ENCODE data around the gene GPX2.

GPX2 gene

DNA sequence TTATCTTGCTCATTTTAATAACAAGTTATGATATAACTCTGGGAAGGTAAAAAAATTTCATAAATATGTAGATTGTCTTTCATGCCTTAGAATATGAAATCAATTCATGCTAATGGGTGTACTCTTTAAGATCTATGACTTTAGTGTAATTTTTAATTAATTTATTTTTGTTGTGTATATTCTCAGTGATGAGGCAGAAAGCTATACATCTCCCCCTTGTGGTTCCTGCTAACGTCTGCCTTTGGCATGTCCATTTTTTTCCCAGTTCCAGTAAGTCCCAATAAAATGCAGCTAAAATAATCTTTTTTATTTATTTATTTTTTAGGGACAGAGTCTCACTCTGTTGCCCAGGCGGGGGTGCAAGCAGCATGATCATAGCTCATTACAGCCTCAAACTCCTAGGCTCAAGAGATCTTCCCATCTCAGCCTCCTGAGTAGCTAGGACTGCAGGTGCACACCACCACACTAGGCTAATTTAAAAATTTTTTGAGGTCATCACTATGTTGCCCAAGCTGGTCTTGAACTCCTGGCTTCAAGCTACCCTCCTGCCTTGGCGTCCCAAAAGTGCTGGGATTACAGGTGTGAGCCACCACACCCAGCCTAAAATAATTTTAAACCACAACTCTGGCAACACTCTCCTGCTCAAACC, 31.6 kb downstream of the GPX2 start:
- no peak for TF ChIP-seq ZBTB7A (IDR thresholded peaks at IDR 0.05; ENCODE audit: low read depth)
- no peak for TF ChIP-seq TEAD4 (IDR thresholded peaks at IDR 0.05)
- no peak for TF ChIP-seq MAX (IDR thresholded peaks at IDR 0.05)
- peak; percentile 56 for TF ChIP-seq RAD21 (IDR thresholded peaks at IDR 0.05; ENCODE audit: low read depth)

DNA sequence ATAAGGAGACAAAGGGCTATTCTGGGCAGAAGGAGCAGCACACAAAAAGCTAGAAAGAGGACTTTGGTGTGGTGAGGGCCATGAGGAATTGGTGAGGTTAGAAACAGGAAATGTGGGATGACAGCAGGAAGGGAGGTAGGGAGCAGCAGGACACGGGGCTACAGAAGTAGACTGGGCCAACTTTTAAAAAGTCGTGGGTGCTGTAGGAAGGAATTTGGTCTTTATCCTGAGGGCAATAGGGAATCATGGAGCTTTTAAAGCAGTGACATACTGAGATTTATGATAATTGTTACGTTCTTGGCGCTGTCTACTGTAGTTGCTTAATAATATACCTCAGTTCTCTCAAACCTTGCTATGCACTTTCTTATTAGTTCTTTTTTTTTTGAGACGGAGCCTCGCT, 36.5 kb downstream of the GPX2 start:
- TF ChIP-seq EP300 (IDR thresholded peaks at IDR 0.05; ENCODE audit: borderline replicate concordance) (no peak), ZBTB7A (IDR thresholded peaks at IDR 0.05; ENCODE audit: low read depth) (no peak), RAD21 (IDR thresholded peaks at IDR 0.05; ENCODE audit: low read depth) (no peak), NFIC (IDR thresholded peaks at IDR 0.05) (no peak), FOXM1 (IDR thresholded peaks at IDR 0.05; ENCODE audit: borderline replicate concordance, low read depth) (no peak), TEAD4 (IDR thresholded peaks at IDR 0.05) (no peak), CREB1 (IDR thresholded peaks at IDR 0.05; ENCODE audit: low read depth) (no peak), TCF12 (IDR thresholded peaks at IDR 0.05; ENCODE audit: low read depth) (no peak), TAF1 (IDR thresholded peaks at IDR 0.05; ENCODE audit: low read depth) (no peak), CEBPB (IDR thresholded peaks at IDR 0.05) (no peak), YY1 (IDR thresholded peaks at IDR 0.05; ENCODE audit: low read depth) (no peak), MAX (IDR thresholded peaks at IDR 0.05) (no peak), EGR1 (IDR thresholded peaks at IDR 0.05) (no peak)
- TF ChIP-seq, protein P1, sequence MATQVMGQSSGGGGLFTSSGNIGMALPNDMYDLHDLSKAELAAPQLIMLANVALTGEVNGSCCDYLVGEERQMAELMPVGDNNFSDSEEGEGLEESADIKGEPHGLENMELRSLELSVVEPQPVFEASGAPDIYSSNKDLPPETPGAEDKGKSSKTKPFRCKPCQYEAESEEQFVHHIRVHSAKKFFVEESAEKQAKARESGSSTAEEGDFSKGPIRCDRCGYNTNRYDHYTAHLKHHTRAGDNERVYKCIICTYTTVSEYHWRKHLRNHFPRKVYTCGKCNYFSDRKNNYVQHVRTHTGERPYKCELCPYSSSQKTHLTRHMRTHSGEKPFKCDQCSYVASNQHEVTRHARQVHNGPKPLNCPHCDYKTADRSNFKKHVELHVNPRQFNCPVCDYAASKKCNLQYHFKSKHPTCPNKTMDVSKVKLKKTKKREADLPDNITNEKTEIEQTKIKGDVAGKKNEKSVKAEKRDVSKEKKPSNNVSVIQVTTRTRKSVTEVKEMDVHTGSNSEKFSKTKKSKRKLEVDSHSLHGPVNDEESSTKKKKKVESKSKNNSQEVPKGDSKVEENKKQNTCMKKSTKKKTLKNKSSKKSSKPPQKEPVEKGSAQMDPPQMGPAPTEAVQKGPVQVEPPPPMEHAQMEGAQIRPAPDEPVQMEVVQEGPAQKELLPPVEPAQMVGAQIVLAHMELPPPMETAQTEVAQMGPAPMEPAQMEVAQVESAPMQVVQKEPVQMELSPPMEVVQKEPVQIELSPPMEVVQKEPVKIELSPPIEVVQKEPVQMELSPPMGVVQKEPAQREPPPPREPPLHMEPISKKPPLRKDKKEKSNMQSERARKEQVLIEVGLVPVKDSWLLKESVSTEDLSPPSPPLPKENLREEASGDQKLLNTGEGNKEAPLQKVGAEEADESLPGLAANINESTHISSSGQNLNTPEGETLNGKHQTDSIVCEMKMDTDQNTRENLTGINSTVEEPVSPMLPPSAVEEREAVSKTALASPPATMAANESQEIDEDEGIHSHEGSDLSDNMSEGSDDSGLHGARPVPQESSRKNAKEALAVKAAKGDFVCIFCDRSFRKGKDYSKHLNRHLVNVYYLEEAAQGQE (IDR thresholded peaks at IDR 0.05; ENCODE audit: low read depth), result no peak
- TF ChIP-seq, protein P2, sequence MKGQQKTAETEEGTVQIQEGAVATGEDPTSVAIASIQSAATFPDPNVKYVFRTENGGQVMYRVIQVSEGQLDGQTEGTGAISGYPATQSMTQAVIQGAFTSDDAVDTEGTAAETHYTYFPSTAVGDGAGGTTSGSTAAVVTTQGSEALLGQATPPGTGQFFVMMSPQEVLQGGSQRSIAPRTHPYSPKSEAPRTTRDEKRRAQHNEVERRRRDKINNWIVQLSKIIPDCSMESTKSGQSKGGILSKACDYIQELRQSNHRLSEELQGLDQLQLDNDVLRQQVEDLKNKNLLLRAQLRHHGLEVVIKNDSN (IDR thresholded peaks at IDR 0.05), result no peak

GRCh38 chr14:64899958-64900357, 42.6 kb downstream of the GPX2 start:
- no peak for TF ChIP-seq TEAD4 (IDR thresholded peaks at IDR 0.05)
- no peak for TF ChIP-seq NFIC (IDR thresholded peaks at IDR 0.05)
- no peak for TF ChIP-seq CREB1 (IDR thresholded peaks at IDR 0.05; ENCODE audit: low read depth)
- no peak for TF ChIP-seq CEBPB (IDR thresholded peaks at IDR 0.05)
- TF ChIP-seq EP300 (IDR thresholded peaks at IDR 0.05; ENCODE audit: borderline replicate concordance), result no peak
- TF ChIP-seq FOXM1 (IDR thresholded peaks at IDR 0.05; ENCODE audit: borderline replicate concordance, low read depth), result no peak
- TF ChIP-seq YY1 (IDR thresholded peaks at IDR 0.05; ENCODE audit: low read depth), result no peak
- no peak for TF ChIP-seq EGR1 (IDR thresholded peaks at IDR 0.05)
- no peak for TF ChIP-seq RAD21 (IDR thresholded peaks at IDR 0.05; ENCODE audit: low read depth)
- TF ChIP-seq, protein P1 (IDR thresholded peaks at IDR 0.05; ENCODE audit: low read depth), result no peak
- no peak for TF ChIP-seq MAX (IDR thresholded peaks at IDR 0.05)
- TF ChIP-seq, protein P2 (IDR thresholded peaks at IDR 0.05), result no peak
- TF ChIP-seq TCF12 (IDR thresholded peaks at IDR 0.05; ENCODE audit: low read depth), result no peak

GRCh38 chr14:64891839-64892375, 50.6 kb downstream of the GPX2 start:
- TF ChIP-seq MAX (IDR thresholded peaks at IDR 0.05) (no peak), RAD21 (IDR thresholded peaks at IDR 0.05; ENCODE audit: low read depth) (peak; percentile 92)

DNA sequence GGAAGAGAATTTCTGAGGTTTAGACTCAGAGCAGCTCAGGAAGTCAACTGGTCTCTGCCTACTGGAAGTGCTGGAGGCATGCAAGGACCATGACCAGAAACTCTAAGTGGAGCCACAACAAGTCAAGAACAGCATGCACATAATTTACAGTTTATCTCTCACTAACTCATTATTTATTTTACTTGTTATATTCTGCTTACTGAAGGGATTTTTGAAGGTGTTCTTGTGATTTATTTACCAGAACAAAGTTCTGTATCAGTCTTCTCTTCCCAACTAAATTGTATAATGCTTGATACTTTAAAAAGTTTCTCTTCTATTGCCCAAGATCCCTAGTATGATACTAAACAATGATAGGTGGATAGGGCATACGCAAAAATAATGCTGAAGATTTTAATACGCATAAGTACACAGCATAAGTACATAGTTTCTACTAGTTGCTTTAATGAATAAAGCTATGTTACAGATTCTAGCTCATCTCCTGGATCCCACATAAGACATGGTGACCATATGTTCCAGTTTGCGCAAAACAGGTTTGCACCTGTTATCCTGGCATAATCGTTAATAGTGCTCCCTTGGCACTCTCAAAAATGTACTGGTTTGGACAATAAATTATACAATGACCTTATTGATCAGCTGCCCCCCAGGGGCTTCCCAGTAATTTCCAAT, 51.2 kb downstream of the GPX2 start:
- TF ChIP-seq FOXM1 (IDR thresholded peaks at IDR 0.05; ENCODE audit: borderline replicate concordance, low read depth), result no peak
- TF ChIP-seq YY1 (IDR thresholded peaks at IDR 0.05; ENCODE audit: low read depth), result no peak
- no peak for TF ChIP-seq MAX (IDR thresholded peaks at IDR 0.05)
- no peak for TF ChIP-seq NFIC (IDR thresholded peaks at IDR 0.05)
- no peak for TF ChIP-seq RAD21 (IDR thresholded peaks at IDR 0.05; ENCODE audit: low read depth)
- no peak for TF ChIP-seq TCF12 (IDR thresholded peaks at IDR 0.05; ENCODE audit: low read depth)
- TF ChIP-seq TAF1 (IDR thresholded peaks at IDR 0.05; ENCODE audit: low read depth), result no peak
- TF ChIP-seq TEAD4 (IDR thresholded peaks at IDR 0.05), result no peak
- no peak for TF ChIP-seq EGR1 (IDR thresholded peaks at IDR 0.05)
- TF ChIP-seq, protein P1 (IDR thresholded peaks at IDR 0.05; ENCODE audit: low read depth), result no peak
- no peak for TF ChIP-seq CEBPB (IDR thresholded peaks at IDR 0.05)
- TF ChIP-seq, protein P2 (IDR thresholded peaks at IDR 0.05), result no peak
- no peak for TF ChIP-seq EP300 (IDR thresholded peaks at IDR 0.05; ENCODE audit: borderline replicate concordance)
- TF ChIP-seq ZBTB7A (IDR thresholded peaks at IDR 0.05; ENCODE audit: low read depth), result no peak
- no peak for TF ChIP-seq CREB1 (IDR thresholded peaks at IDR 0.05; ENCODE audit: low read depth)

All from Ishikawa (cell line).